ENCODE results near the gene HOPX. TPM values are rescaled to one million over a fixed set of nuclear protein-coding genes. Genes with fewer than 3 reads are reported as not detected.
"Not testable (repeated sequence)": the region's sequence is repeated elsewhere in the genome, so short reads cannot be mapped to it uniquely, and the experiment has no call there.

Gene HOPX
- total RNA-seq, 2 experiments from 2014 or later, result not detected

GRCh38 chr4:56727150-56727549, 46.1 kb upstream of the HOPX start:
- ChIA-PET CTCF (ENCODE audit: unreplicated experiment) (interaction anchor here (1.0 kb wide), 1 partner anchor 31 kb away, joined by 3 read pairs; no protein-coding TSS in a partner anchor), POLR2A (interaction anchor here (0.6 kb wide), 1 partner anchor 697 kb away, joined by 3 read pairs; no protein-coding TSS in a partner anchor)
- no peaks in the 10 kb centered on the region for H3K79me2 ChIP-seq (ENCODE audit: insufficient read depth, low read depth, low read length)
- TF ChIP-seq, protein P1, sequence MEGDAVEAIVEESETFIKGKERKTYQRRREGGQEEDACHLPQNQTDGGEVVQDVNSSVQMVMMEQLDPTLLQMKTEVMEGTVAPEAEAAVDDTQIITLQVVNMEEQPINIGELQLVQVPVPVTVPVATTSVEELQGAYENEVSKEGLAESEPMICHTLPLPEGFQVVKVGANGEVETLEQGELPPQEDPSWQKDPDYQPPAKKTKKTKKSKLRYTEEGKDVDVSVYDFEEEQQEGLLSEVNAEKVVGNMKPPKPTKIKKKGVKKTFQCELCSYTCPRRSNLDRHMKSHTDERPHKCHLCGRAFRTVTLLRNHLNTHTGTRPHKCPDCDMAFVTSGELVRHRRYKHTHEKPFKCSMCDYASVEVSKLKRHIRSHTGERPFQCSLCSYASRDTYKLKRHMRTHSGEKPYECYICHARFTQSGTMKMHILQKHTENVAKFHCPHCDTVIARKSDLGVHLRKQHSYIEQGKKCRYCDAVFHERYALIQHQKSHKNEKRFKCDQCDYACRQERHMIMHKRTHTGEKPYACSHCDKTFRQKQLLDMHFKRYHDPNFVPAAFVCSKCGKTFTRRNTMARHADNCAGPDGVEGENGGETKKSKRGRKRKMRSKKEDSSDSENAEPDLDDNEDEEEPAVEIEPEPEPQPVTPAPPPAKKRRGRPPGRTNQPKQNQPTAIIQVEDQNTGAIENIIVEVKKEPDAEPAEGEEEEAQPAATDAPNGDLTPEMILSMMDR (conservative IDR thresholded peaks at IDR 0.05; ENCODE audit: low read length), result no peak
- TF ChIP-seq EZH2phosphoT487 (IDR thresholded peaks at IDR 0.05; ENCODE audit: borderline replicate concordance, low read depth, low read length), result no peak
- H3K4me3 ChIP-seq (ENCODE audit: low read depth, low read length, poor library complexity, severe bottlenecking), result no peak overlapping the region
- H3K9me3 ChIP-seq (ENCODE audit: low read length), result no peaks in the 10 kb centered on the region
- BruUV-seq (replicated peaks), result no TSS peak
- no peaks in the 10 kb centered on the region for H4K20me1 ChIP-seq (ENCODE audit: insufficient read depth, low read length)
- no peaks in the 10 kb centered on the region for H3K4me1 ChIP-seq (ENCODE audit: insufficient read depth, low read length, poor library complexity, severe bottlenecking)
- H3K36me3 ChIP-seq (ENCODE audit: insufficient read depth, low read length), result no peaks in the 10 kb centered on the region
- H2AFZ ChIP-seq (ENCODE audit: low read length), result no peak overlapping the region
- DNase-seq (ENCODE audit: low spot score), result no peak
- H3K4me2 ChIP-seq (ENCODE audit: low read length), result no peak overlapping the region
- H3K27ac ChIP-seq (ENCODE audit: low read depth, low read length, poor library complexity, severe bottlenecking), result no peak overlapping the region
- no peaks in the 10 kb centered on the region for H3K9me2 ChIP-seq (ENCODE audit: insufficient read depth, low read length)
- intact Hi-C loops (cut with micrococcal nuclease; ENCODE audit: unreplicated experiment), result no loop called here

- H3K9me2 ChIP-seq (ENCODE audit: insufficient read depth, low read length); H3K9me3 ChIP-seq (ENCODE audit: low read length); H4K20me1 ChIP-seq (ENCODE audit: insufficient read depth, low read length); BruUV-seq (replicated peaks); H3K4me3 ChIP-seq (ENCODE audit: low read depth, low read length, poor library complexity, severe bottlenecking); DNase-seq (ENCODE audit: low spot score); H3K27ac ChIP-seq (ENCODE audit: low read depth, low read length, poor library complexity, severe bottlenecking); H3K4me1 ChIP-seq (ENCODE audit: insufficient read depth, low read length, poor library complexity, severe bottlenecking); H2AFZ ChIP-seq (ENCODE audit: low read length); intact Hi-C loops (cut with micrococcal nuclease; ENCODE audit: unreplicated experiment); POLR2A ChIA-PET; H3K4me2 ChIP-seq (ENCODE audit: low read length); H3K36me3 ChIP-seq (ENCODE audit: insufficient read depth, low read length); H3K79me2 ChIP-seq (ENCODE audit: insufficient read depth, low read depth, low read length): not testable (repeated sequence)
- CTCF ChIA-PET (ENCODE audit: unreplicated experiment), result interaction anchor here (1.0 kb wide), 1 partner anchor 32 kb away, joined by 3 read pairs; no protein-coding TSS in a partner anchor
These were observed 45.5 kb upstream of the HOPX start for GRCh38 chr4:56726593-56726992.

DNA sequence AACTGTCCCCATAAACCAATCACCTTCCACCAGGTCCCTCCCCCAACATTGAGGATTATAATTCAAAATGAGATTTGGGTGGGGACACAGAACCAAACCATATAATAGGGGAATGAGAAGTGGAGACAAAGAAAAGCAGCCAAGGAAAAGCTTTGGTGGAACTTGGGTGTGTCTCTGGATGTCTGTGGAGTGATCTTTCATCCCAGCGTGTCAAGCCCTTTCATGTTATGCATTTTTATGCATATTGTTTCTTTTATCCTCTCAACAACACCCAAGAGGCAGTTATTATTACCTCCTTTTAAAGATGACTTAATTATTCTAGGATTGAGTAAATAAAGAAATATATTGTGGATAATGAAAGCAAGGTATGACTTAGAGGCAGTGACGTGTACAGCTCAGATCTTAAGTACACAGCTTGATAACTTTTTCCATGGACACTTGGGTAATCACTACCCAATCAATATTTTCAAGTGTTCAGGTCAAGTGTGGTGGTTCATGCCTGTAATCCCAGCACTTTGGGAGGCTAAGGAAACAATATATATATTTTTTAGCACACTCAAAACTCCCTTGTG, 42.6 kb upstream of the HOPX start:
- H3K4me3 ChIP-seq (ENCODE audit: low read depth, low read length, poor library complexity, severe bottlenecking), result no peak overlapping the region
- H3K9me2 ChIP-seq (ENCODE audit: insufficient read depth, low read length), result no peaks in the 10 kb centered on the region
- DNase-seq (ENCODE audit: low spot score), result no peak
- no peak overlapping the region for H2AFZ ChIP-seq (ENCODE audit: low read length)
- POLR2A ChIA-PET, result no interaction called here
- H3K9me3 ChIP-seq (ENCODE audit: low read length), result no peaks in the 10 kb centered on the region
- H3K36me3 ChIP-seq (ENCODE audit: insufficient read depth, low read length), result no peaks in the 10 kb centered on the region
- CTCF ChIA-PET (ENCODE audit: unreplicated experiment), result no interaction called here
- BruUV-seq (replicated peaks), result no TSS peak
- no peaks in the 10 kb centered on the region for H3K79me2 ChIP-seq (ENCODE audit: insufficient read depth, low read depth, low read length)
- TF ChIP-seq, protein P1 (conservative IDR thresholded peaks at IDR 0.05; ENCODE audit: low read length), result no peak
- no peak for TF ChIP-seq EZH2phosphoT487 (IDR thresholded peaks at IDR 0.05; ENCODE audit: borderline replicate concordance, low read depth, low read length)
- H4K20me1 ChIP-seq (ENCODE audit: insufficient read depth, low read length), result no peaks in the 10 kb centered on the region
- no peak overlapping the region for H3K4me2 ChIP-seq (ENCODE audit: low read length)
- no peaks in the 10 kb centered on the region for H3K4me1 ChIP-seq (ENCODE audit: insufficient read depth, low read length, poor library complexity, severe bottlenecking)
- H3K27ac ChIP-seq (ENCODE audit: low read depth, low read length, poor library complexity, severe bottlenecking), result no peak overlapping the region
- intact Hi-C loops (cut with micrococcal nuclease; ENCODE audit: unreplicated experiment), result no loop called here

All from OCI-LY7 (cell line).